Left ventricle myocardium inferior (tissue), 1 donor: ENCODE data around the gene GARIN3. TPM values are rescaled to one million over a fixed set of nuclear protein-coding genes. Genes with fewer than 3 reads are reported as not detected.

Experiments used
- DNase-seq: peaks from one replicate; pipeline ENCODE4 v3.0.0-alpha.2; 2020
- H3K27ac ChIP-seq: fragments of 200-600 bp; replicated peaks from 2 replicates; pipeline ENCODE4 v1.8.0; 2021
- H3K27me3 ChIP-seq: fragments of 200-600 bp; 2 replicates; pipeline ENCODE4 v1.8.0; 2021; ENCODE audit warnings: low read depth
- H3K36me3 ChIP-seq: fragments of 200-600 bp; 2 replicates; pipeline ENCODE4 v1.8.0; 2021
- H3K4me1 ChIP-seq: fragments of 200-600 bp; 2 replicates; pipeline ENCODE4 v1.8.0; 2021
- H3K4me3 ChIP-seq: fragments of 200-600 bp; 2 replicates; pipeline ENCODE4 v1.8.0; 2021; ENCODE audit warnings: mild to moderate bottlenecking, moderate library complexity
- H3K9me3 ChIP-seq: fragments of 200-600 bp; replicated peaks from 2 replicates; pipeline ENCODE4 v1.8.0; 2021
- intact Hi-C: fragments of 100-400 bp; cut with micrococcal nuclease; formaldehyde crosslinking; loops from one replicate; pipeline ENCODE4 v1.11.0; 2022
- total RNA-seq: library from RNA; stranded (reverse); fragmentation: NEBNext Ultra II Directional; extraction: Animal tissue kit (Norgen Biotek cat#: 25700); gene quantifications from one replicate; pipeline ENCODE4 v1.2.1, GENCODE V29; 2021
- TF ChIP-seq, protein P1 (sequence below): fragments of 200-600 bp; IDR thresholded peaks from 2 replicates; pipeline ENCODE4 v1.8.0; 2021; ENCODE audit warnings: antibody characterized with exemption, mild to moderate bottlenecking, borderline replicate concordance
- donor health status: DM: no; HTN: yes; CAD: no; lungs with severe emphysema.

Gene GARIN3
- total RNA-seq, 1 donor from 2014 or later = not detected

DNA sequence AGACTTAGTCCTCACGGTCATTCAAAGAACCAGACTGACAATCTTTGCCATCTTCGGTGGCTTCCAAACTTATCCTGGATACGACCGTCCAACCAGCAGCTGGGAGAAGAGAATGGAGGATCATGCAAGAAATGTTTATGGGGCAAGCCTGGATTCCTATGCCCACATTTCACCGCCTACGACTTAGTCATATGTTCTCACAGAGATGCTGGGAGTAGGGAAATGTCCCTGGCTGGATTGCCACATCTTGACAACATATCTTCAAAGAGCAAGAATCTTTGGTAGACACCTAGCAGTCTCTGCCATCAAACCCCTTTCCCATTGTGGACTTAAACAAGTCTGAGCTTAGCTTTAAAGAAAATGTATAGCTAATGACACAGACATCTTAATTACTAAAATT, 28.4 kb downstream of the GARIN3 start:
- DNase-seq = no peak
- H3K27ac ChIP-seq = no peak overlapping the region
- H3K4me3 ChIP-seq = no peak overlapping the region
- no peaks in the 10 kb centered on the region for H3K27me3 ChIP-seq
- TF ChIP-seq, protein P1, sequence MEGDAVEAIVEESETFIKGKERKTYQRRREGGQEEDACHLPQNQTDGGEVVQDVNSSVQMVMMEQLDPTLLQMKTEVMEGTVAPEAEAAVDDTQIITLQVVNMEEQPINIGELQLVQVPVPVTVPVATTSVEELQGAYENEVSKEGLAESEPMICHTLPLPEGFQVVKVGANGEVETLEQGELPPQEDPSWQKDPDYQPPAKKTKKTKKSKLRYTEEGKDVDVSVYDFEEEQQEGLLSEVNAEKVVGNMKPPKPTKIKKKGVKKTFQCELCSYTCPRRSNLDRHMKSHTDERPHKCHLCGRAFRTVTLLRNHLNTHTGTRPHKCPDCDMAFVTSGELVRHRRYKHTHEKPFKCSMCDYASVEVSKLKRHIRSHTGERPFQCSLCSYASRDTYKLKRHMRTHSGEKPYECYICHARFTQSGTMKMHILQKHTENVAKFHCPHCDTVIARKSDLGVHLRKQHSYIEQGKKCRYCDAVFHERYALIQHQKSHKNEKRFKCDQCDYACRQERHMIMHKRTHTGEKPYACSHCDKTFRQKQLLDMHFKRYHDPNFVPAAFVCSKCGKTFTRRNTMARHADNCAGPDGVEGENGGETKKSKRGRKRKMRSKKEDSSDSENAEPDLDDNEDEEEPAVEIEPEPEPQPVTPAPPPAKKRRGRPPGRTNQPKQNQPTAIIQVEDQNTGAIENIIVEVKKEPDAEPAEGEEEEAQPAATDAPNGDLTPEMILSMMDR = no peak
- peaks cover 35% of the 10 kb centered on the region for H3K4me1 ChIP-seq
- peaks cover 24% of the 10 kb centered on the region for H3K36me3 ChIP-seq
- no peaks in the 10 kb centered on the region for H3K9me3 ChIP-seq
- intact Hi-C loops = no loop called here

DNA sequence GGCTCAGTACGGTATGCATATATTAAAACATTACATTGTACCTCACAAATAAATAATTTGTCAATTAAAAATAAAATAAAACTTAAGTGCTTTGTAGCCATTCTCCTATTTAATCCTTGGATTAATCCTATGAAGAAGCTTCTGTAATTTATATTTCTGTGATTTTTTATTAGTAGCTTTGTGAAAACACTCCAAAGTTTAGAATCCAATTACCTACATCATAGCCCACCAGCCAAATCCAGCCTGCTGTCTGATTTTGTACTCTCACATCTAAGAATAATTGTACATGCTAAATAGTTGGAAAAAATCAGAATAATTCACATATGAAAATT, 33.8 kb downstream of the GARIN3 start:
- Histone ChIP-seq H3K4me3 (no peak overlapping the region), H3K27me3 (no peaks in the 10 kb centered on the region), H3K27ac (no peak overlapping the region), H3K36me3 (peaks cover 4% of the 10 kb centered on the region), H3K4me1 (peaks cover 13% of the 10 kb centered on the region), H3K9me3 (no peaks in the 10 kb centered on the region)
- no peak for DNase-seq
- TF ChIP-seq, protein P1 = no peak
- intact Hi-C loops = no loop called here

DNA sequence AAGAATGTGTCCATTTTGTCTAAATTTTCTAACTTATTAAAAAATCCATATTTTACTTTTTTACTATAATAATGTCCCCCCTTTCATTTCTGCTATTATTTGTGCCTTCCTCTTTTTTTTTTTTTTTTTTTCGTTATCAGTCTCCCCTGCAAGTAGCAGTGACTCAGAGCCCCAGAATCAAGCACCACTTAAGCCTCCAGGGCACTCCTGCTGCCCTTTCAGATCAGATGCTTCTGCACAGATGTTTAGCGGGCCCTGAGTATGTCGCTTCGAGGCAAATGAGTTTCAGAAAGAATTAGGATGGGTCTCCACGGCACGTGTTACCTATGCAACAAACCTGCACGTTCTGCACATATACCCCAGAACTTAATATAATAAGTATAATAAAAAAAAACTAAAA, 35.1 kb downstream of the GARIN3 start:
- Histone ChIP-seq H3K4me1 (peaks cover 13% of the 10 kb centered on the region), H3K36me3 (no peaks in the 10 kb centered on the region), H3K4me3 (no peak overlapping the region), H3K9me3 (no peaks in the 10 kb centered on the region), H3K27ac (no peak overlapping the region), H3K27me3 (no peaks in the 10 kb centered on the region)
- no peak for DNase-seq
- TF ChIP-seq, protein P1 = no peak
- intact Hi-C loops = no loop called here

DNA sequence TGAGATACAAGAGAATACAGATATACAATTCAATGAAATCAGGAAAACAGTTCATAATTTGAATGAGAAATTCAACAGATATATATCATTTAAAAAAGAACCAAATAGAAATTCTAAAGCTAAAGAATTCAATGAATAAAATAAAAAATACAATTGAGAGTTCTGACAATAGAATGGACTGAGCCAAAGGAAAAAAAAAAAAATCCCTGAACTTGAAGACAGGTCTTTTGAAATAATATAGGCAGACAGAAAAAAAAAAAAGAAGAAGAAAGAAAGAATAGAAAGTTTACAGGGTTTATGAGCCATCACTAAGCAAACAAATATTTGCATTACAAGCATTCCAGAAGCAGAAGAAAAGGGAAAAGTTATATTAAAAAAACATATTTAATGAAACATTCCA, 44.4 kb downstream of the GARIN3 start:
- H3K36me3 ChIP-seq = no peaks in the 10 kb centered on the region
- intact Hi-C loops = no loop called here
- H3K9me3 ChIP-seq = peaks cover 20% of the 10 kb centered on the region
- no peak for DNase-seq
- H3K4me3 ChIP-seq = no peak overlapping the region
- no peaks in the 10 kb centered on the region for H3K27me3 ChIP-seq
- TF ChIP-seq, protein P1 = no peak
- H3K27ac ChIP-seq = no peak overlapping the region
- no peaks in the 10 kb centered on the region for H3K4me1 ChIP-seq

DNA sequence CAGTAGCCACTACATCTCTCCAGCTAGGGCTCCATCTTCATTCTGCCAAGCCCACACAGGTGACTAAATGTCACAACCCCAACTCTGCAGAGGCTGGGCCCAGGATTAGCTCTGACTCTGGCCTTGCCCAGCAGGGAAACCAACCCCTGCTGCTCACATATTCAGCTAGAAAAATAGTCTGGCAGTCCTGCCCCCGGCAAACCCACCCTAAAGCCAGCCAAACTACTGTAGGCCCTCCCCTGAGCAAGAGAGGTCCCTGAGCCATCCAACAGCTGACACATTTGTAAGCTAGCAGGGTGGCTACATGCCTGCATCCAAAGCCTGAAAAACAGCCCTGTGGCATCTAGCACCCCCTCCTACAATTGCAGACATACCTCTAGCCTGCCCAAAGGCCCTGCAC, 46.0 kb downstream of the GARIN3 start:
- DNase-seq = no peak
- Histone ChIP-seq H3K27ac (no peak overlapping the region), H3K4me3 (no peak overlapping the region), H3K4me1 (no peaks in the 10 kb centered on the region), H3K9me3 (peaks cover 20% of the 10 kb centered on the region), H3K27me3 (no peaks in the 10 kb centered on the region), H3K36me3 (no peaks in the 10 kb centered on the region)
- intact Hi-C loops = no loop called here
- TF ChIP-seq, protein P1 = no peak

DNA sequence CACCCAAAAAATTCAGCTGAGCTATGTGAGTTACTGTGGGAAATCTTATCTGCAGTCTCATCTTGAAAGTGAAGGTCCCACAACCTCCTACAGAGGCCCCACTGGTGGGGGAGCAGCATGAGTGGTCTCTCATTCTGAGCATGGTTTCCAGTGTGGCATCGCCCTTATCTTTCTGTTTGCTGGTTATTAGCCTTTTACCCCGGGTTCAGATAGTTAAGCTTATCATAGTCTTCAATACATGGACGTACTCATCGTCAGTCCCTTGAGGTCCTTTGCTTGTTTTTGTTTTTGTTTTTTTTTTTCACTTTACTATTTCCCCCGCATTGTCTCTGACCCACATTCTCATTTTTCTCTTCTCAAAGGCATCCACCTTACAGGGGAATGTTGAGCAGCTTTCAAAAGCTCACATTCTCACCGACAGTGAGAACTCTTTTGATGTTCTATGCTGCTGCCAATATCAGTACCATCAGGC, 49.5 kb downstream of the GARIN3 start:
- Histone ChIP-seq H3K36me3 (no peaks in the 10 kb centered on the region), H3K27ac (peak overlapping the region; percentile 47), H3K27me3 (no peaks in the 10 kb centered on the region), H3K4me1 (no peaks in the 10 kb centered on the region), H3K9me3 (peaks cover 6% of the 10 kb centered on the region), H3K4me3 (no peak overlapping the region)
- DNase-seq = no peak
- TF ChIP-seq, protein P1 = no peak
- intact Hi-C loops = no loop called here
